ENCODE results near the gene LRRC45.
"Not testable (repeated sequence)": the region's sequence is repeated elsewhere in the genome, so short reads cannot be mapped to it uniquely, and the experiment has no call there.

Gene LRRC45

GRCh38 chr17:82022981-82023446, at the start of gene LRRC45:
Gene LRRC45, plus strand, starts transcription at chr17:82023305. Its CDS starts 339 bp downstream, at chr17:82023644.
- DNase-seq (ENCODE audit: low read depth in 2 of 3, low spot score in 1 of 3): peak; percentile 99 to 100 (median 100)

- no peak for DNase-seq (ENCODE audit: low read depth in 2 of 3, low spot score in 1 of 3)
Observed at GRCh38 chr17:81973432-81973831, 49.7 kb upstream of the LRRC45 start.

- peak; percentile 29 to 42 (median 38) for DNase-seq (ENCODE audit: low read depth in 2 of 3, low spot score in 1 of 3)
Observed at GRCh38 chr17:81976332-81977210, 46.5 kb upstream of the LRRC45 start.

- DNase-seq (ENCODE audit: low read depth in 2 of 3, low spot score in 1 of 3): peak; percentile 83 to 86 (median 86)
Observed at GRCh38 chr17:81977211-81977808, 45.8 kb upstream of the LRRC45 start, which contains the start of gene ASPSCR1. Gene ASPSCR1, plus strand, starts transcription at chr17:81977629. Its CDS starts 18 bp downstream, at chr17:81977647.

- DNase-seq (ENCODE audit: low read depth in 2 of 3, low spot score in 1 of 3): no peak
Observed at GRCh38 chr17:81978524-81979298, 44.4 kb upstream of the LRRC45 start.

- DNase-seq (ENCODE audit: low read depth in 2 of 3, low spot score in 1 of 3): no peak
Observed at GRCh38 chr17:81980122-81980521, 43.0 kb upstream of the LRRC45 start.

- DNase-seq (ENCODE audit: low read depth in 2 of 3, low spot score in 1 of 3): no peak
Observed at GRCh38 chr17:81980707-81981343, 42.3 kb upstream of the LRRC45 start.

- not testable (repeated sequence) for DNase-seq (ENCODE audit: low read depth in 2 of 3, low spot score in 1 of 3)
Observed at GRCh38 chr17:81981511-81981910, 41.6 kb upstream of the LRRC45 start.

- DNase-seq (ENCODE audit: low read depth in 2 of 3, low spot score in 1 of 3): no peak
Observed at GRCh38 chr17:81983011-81983638, 40.0 kb upstream of the LRRC45 start.

- no peak for DNase-seq (ENCODE audit: low read depth in 2 of 3, low spot score in 1 of 3)
Observed at GRCh38 chr17:81983639-81984373, 39.3 kb upstream of the LRRC45 start.

- no peak for DNase-seq (ENCODE audit: low read depth in 2 of 3, low spot score in 1 of 3)
Observed at GRCh38 chr17:81984773-81985410, 38.2 kb upstream of the LRRC45 start.

- DNase-seq (ENCODE audit: low read depth in 2 of 3, low spot score in 1 of 3): no peak
Observed at GRCh38 chr17:81986606-81987005, 36.5 kb upstream of the LRRC45 start.

GRCh38 chr17:81987161-81987770, 35.8 kb upstream of the LRRC45 start:
- no peak for DNase-seq (ENCODE audit: low read depth in 2 of 3, low spot score in 1 of 3)

GRCh38 chr17:81990836-81991683, 32.0 kb upstream of the LRRC45 start:
- no peak for DNase-seq (ENCODE audit: low read depth in 2 of 3, low spot score in 1 of 3)

- DNase-seq (ENCODE audit: low read depth in 2 of 3, low spot score in 1 of 3): no peak
Observed at GRCh38 chr17:81991684-81992305, 31.3 kb upstream of the LRRC45 start.

- no peak for DNase-seq (ENCODE audit: low read depth in 2 of 3, low spot score in 1 of 3)
Observed at GRCh38 chr17:81992306-81993102, 30.6 kb upstream of the LRRC45 start.
